ENCODE results near the gene ATP2B2.

Gene ATP2B2

GRCh38 chr3:10329495-10330015 is 175.8 kb downstream of the ATP2B2 start:
- Histone ChIP-seq H3K27me3 (ENCODE audit: control insufficient read depth, insufficient read depth, low read length) (peaks cover 24% of the 10 kb centered on the region), H3K36me3 (ENCODE audit: control insufficient read depth, insufficient read depth, low read length) (no peaks in the 10 kb centered on the region), H3K4me1 (ENCODE audit: control insufficient read depth, insufficient read depth, low read length) (no peaks in the 10 kb centered on the region), H3K9me3 (ENCODE audit: control insufficient read depth, low read length) (no peaks in the 10 kb centered on the region), H3K9ac (ENCODE audit: low read length) (no peak overlapping the region), H3K4me3 (ENCODE audit: low read length) (no peak overlapping the region)

- no peaks in the 10 kb centered on the region for H3K36me3 ChIP-seq (ENCODE audit: control insufficient read depth, insufficient read depth, low read length)
- H3K4me3 ChIP-seq (ENCODE audit: low read length): no peak overlapping the region
- peaks cover 24% of the 10 kb centered on the region for H3K27me3 ChIP-seq (ENCODE audit: control insufficient read depth, insufficient read depth, low read length)
- H3K9me3 ChIP-seq (ENCODE audit: control insufficient read depth, low read length): no peaks in the 10 kb centered on the region
- no peak overlapping the region for H3K9ac ChIP-seq (ENCODE audit: low read length)
- no peaks in the 10 kb centered on the region for H3K4me1 ChIP-seq (ENCODE audit: control insufficient read depth, insufficient read depth, low read length)
Measured at GRCh38 chr3:10328460-10329071, 176.8 kb downstream of the ATP2B2 start.

GRCh38 chr3:10327592-10327991 is 177.8 kb downstream of the ATP2B2 start:
- Histone ChIP-seq H3K27me3 (ENCODE audit: control insufficient read depth, insufficient read depth, low read length) (peaks cover 24% of the 10 kb centered on the region), H3K36me3 (ENCODE audit: control insufficient read depth, insufficient read depth, low read length) (no peaks in the 10 kb centered on the region), H3K4me1 (ENCODE audit: control insufficient read depth, insufficient read depth, low read length) (no peaks in the 10 kb centered on the region), H3K9ac (ENCODE audit: low read length) (no peak overlapping the region), H3K4me3 (ENCODE audit: low read length) (no peak overlapping the region), H3K9me3 (ENCODE audit: control insufficient read depth, low read length) (no peaks in the 10 kb centered on the region)

GRCh38 chr3:10322352-10322710 is 183.1 kb downstream of the ATP2B2 start:
- H3K27me3 ChIP-seq (ENCODE audit: control insufficient read depth, insufficient read depth, low read length): no peaks in the 10 kb centered on the region
- H3K9me3 ChIP-seq (ENCODE audit: control insufficient read depth, low read length): no peaks in the 10 kb centered on the region
- peaks cover 9% of the 10 kb centered on the region for H3K36me3 ChIP-seq (ENCODE audit: control insufficient read depth, insufficient read depth, low read length)
- no peak overlapping the region for H3K9ac ChIP-seq (ENCODE audit: low read length)
- peaks cover 11% of the 10 kb centered on the region for H3K4me1 ChIP-seq (ENCODE audit: control insufficient read depth, insufficient read depth, low read length)
- no peak overlapping the region for H3K4me3 ChIP-seq (ENCODE audit: low read length)

- Histone ChIP-seq H3K4me3 (ENCODE audit: low read length) (no peak overlapping the region), H3K27me3 (ENCODE audit: control insufficient read depth, insufficient read depth, low read length) (no peaks in the 10 kb centered on the region), H3K9me3 (ENCODE audit: control insufficient read depth, low read length) (no peaks in the 10 kb centered on the region), H3K4me1 (ENCODE audit: control insufficient read depth, insufficient read depth, low read length) (peaks cover 11% of the 10 kb centered on the region), H3K36me3 (ENCODE audit: control insufficient read depth, insufficient read depth, low read length) (peaks cover 9% of the 10 kb centered on the region), H3K9ac (ENCODE audit: low read length) (no peak overlapping the region)
Measured at GRCh38 chr3:10321630-10322351, 183.6 kb downstream of the ATP2B2 start.

GRCh38 chr3:10320320-10320677 is 185.1 kb downstream of the ATP2B2 start:
- H3K4me3 ChIP-seq (ENCODE audit: low read length): peak overlapping the region; percentile 95
- no peaks in the 10 kb centered on the region for H3K27me3 ChIP-seq (ENCODE audit: control insufficient read depth, insufficient read depth, low read length)
- H3K9me3 ChIP-seq (ENCODE audit: control insufficient read depth, low read length): no peaks in the 10 kb centered on the region
- H3K36me3 ChIP-seq (ENCODE audit: control insufficient read depth, insufficient read depth, low read length): peaks cover 9% of the 10 kb centered on the region
- peak overlapping the region; percentile 97 for H3K9ac ChIP-seq (ENCODE audit: low read length)
- H3K4me1 ChIP-seq (ENCODE audit: control insufficient read depth, insufficient read depth, low read length): peaks cover 11% of the 10 kb centered on the region

- Histone ChIP-seq H3K4me3 (ENCODE audit: low read length) (peak overlapping the region; percentile 95), H3K9me3 (ENCODE audit: control insufficient read depth, low read length) (no peaks in the 10 kb centered on the region), H3K36me3 (ENCODE audit: control insufficient read depth, insufficient read depth, low read length) (peaks cover 9% of the 10 kb centered on the region), H3K4me1 (ENCODE audit: control insufficient read depth, insufficient read depth, low read length) (peaks cover 11% of the 10 kb centered on the region), H3K27me3 (ENCODE audit: control insufficient read depth, insufficient read depth, low read length) (no peaks in the 10 kb centered on the region), H3K9ac (ENCODE audit: low read length) (peak overlapping the region; percentile 97)
Measured at GRCh38 chr3:10319804-10320203, 185.6 kb downstream of the ATP2B2 start.

- Histone ChIP-seq H3K27me3 (ENCODE audit: control insufficient read depth, insufficient read depth, low read length) (no peaks in the 10 kb centered on the region), H3K9ac (ENCODE audit: low read length) (peak overlapping the region; percentile 18), H3K4me1 (ENCODE audit: control insufficient read depth, insufficient read depth, low read length) (peaks cover 11% of the 10 kb centered on the region), H3K4me3 (ENCODE audit: low read length) (no peak overlapping the region), H3K9me3 (ENCODE audit: control insufficient read depth, low read length) (no peaks in the 10 kb centered on the region), H3K36me3 (ENCODE audit: control insufficient read depth, insufficient read depth, low read length) (peaks cover 9% of the 10 kb centered on the region)
Measured at GRCh38 chr3:10319251-10319650, 186.1 kb downstream of the ATP2B2 start.

GRCh38 chr3:10317961-10318350 is 187.4 kb downstream of the ATP2B2 start:
- Histone ChIP-seq H3K36me3 (ENCODE audit: control insufficient read depth, insufficient read depth, low read length) (peaks cover 9% of the 10 kb centered on the region), H3K27me3 (ENCODE audit: control insufficient read depth, insufficient read depth, low read length) (no peaks in the 10 kb centered on the region)

GRCh38 chr3:10317311-10317960 is 187.9 kb downstream of the ATP2B2 start:
- Histone ChIP-seq H3K36me3 (ENCODE audit: control insufficient read depth, insufficient read depth, low read length) (peaks cover 9% of the 10 kb centered on the region), H3K27me3 (ENCODE audit: control insufficient read depth, insufficient read depth, low read length) (no peaks in the 10 kb centered on the region), H3K4me1 (ENCODE audit: control insufficient read depth, insufficient read depth, low read length) (peaks cover 11% of the 10 kb centered on the region)

More at GRCh38 chr3:10317961-10318350, 187.4 kb downstream of the ATP2B2 start:
- Histone ChIP-seq H3K4me1 (ENCODE audit: control insufficient read depth, insufficient read depth, low read length) (peaks cover 11% of the 10 kb centered on the region), H3K9me3 (ENCODE audit: control insufficient read depth, low read length) (no peaks in the 10 kb centered on the region), H3K4me3 (ENCODE audit: low read length) (no peak overlapping the region), H3K9ac (ENCODE audit: low read length) (no peak overlapping the region)

GRCh38 chr3:10315771-10316344 is 189.5 kb downstream of the ATP2B2 start:
- no peak overlapping the region for H3K9ac ChIP-seq (ENCODE audit: low read length)
- H3K9me3 ChIP-seq (ENCODE audit: control insufficient read depth, low read length): no peaks in the 10 kb centered on the region
- peaks cover 11% of the 10 kb centered on the region for H3K4me1 ChIP-seq (ENCODE audit: control insufficient read depth, insufficient read depth, low read length)
- no peaks in the 10 kb centered on the region for H3K27me3 ChIP-seq (ENCODE audit: control insufficient read depth, insufficient read depth, low read length)
- no peak overlapping the region for H3K4me3 ChIP-seq (ENCODE audit: low read length)
- H3K36me3 ChIP-seq (ENCODE audit: control insufficient read depth, insufficient read depth, low read length): peaks cover 17% of the 10 kb centered on the region

More at GRCh38 chr3:10317311-10317960, 187.9 kb downstream of the ATP2B2 start:
- no peak overlapping the region for H3K9ac ChIP-seq (ENCODE audit: low read length)
- no peak overlapping the region for H3K4me3 ChIP-seq (ENCODE audit: low read length)
- H3K9me3 ChIP-seq (ENCODE audit: control insufficient read depth, low read length): no peaks in the 10 kb centered on the region

GRCh38 chr3:10315101-10315500 is 190.3 kb downstream of the ATP2B2 start:
- Histone ChIP-seq H3K4me3 (ENCODE audit: low read length) (no peak overlapping the region), H3K9ac (ENCODE audit: low read length) (no peak overlapping the region), H3K4me1 (ENCODE audit: control insufficient read depth, insufficient read depth, low read length) (peaks cover 9% of the 10 kb centered on the region), H3K27me3 (ENCODE audit: control insufficient read depth, insufficient read depth, low read length) (no peaks in the 10 kb centered on the region), H3K36me3 (ENCODE audit: control insufficient read depth, insufficient read depth, low read length) (peaks cover 17% of the 10 kb centered on the region), H3K9me3 (ENCODE audit: control insufficient read depth, low read length) (no peaks in the 10 kb centered on the region)
